ENCODE results near the gene SLC38A1.

DNA sequence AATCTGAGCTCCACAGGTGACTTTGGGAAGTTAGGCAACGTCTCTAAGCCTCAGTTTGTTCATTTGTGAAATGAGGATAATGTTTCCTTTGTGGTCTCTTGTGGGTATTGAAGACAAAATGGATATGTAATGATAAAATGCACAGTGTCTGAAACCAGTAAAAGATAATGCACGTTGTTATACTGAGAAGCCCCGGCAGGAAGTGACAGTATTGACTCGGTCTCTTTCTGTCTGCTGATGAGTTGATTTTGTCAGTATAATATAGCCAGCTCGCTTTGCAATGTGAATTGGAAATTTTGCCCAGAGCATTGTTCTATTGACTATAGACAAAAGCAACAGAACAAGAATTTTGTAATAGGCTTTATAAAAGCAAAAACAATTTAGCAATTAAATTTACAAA lies 49.2 kb upstream of the SLC38A1 start:
- TF ChIP-seq, protein P1, sequence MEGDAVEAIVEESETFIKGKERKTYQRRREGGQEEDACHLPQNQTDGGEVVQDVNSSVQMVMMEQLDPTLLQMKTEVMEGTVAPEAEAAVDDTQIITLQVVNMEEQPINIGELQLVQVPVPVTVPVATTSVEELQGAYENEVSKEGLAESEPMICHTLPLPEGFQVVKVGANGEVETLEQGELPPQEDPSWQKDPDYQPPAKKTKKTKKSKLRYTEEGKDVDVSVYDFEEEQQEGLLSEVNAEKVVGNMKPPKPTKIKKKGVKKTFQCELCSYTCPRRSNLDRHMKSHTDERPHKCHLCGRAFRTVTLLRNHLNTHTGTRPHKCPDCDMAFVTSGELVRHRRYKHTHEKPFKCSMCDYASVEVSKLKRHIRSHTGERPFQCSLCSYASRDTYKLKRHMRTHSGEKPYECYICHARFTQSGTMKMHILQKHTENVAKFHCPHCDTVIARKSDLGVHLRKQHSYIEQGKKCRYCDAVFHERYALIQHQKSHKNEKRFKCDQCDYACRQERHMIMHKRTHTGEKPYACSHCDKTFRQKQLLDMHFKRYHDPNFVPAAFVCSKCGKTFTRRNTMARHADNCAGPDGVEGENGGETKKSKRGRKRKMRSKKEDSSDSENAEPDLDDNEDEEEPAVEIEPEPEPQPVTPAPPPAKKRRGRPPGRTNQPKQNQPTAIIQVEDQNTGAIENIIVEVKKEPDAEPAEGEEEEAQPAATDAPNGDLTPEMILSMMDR (IDR thresholded peaks at IDR 0.05; ENCODE audit: low read length) = no peak
- no peak for TF ChIP-seq EZH2 (IDR thresholded peaks at IDR 0.05; ENCODE audit: borderline replicate concordance, low read length)
